Caco-2 (cell line): ENCODE measurements around the gene KCNK16. TPM values are rescaled to one million over a fixed set of nuclear protein-coding genes. Genes with fewer than 3 reads are reported as not detected.

ENCODE experiments used
- BruUV-seq: library from RNA; stranded (reverse); fragments of 400-500 nt; replicated peaks from 2 replicates; lab custom pipeline; 2021; lab: Mats Ljungman, UMichigan
- CTCF ChIA-PET: fragments of 300-600 bp; sonication (Branson Sonifier 250); formaldehyde crosslinking; loops from one replicate; lab custom pipeline; 2022; ENCODE audit warnings: antibody characterized with exemption; lab: Charles Lee
- POLR2A ChIA-PET: fragments of 300-600 bp; sonication (Branson Sonifier 250); formaldehyde crosslinking; loops from one replicate; lab custom pipeline; 2022; ENCODE audit warnings: antibody characterized with exemption; lab: Charles Lee
- DNase-seq, 2 experiments: peaks; one replicate each; pipeline versions ENCODE4 v3.0.0 to v3.0.0-alpha.2; 2020 to 2022
- H3K27me3 ChIP-seq: replicated peaks from 2 replicates; pipeline ENCODE4 v1.6.0; 2011; ENCODE audit warnings: low read length; ENCODE audit not compliant: control insufficient read depth, insufficient read depth
- H3K36me3 ChIP-seq: 2 replicates; pipeline ENCODE4 v1.5.1; 2011; ENCODE audit warnings: low read length; ENCODE audit not compliant: control insufficient read depth, insufficient read depth
- H3K4me1 ChIP-seq: fragments of 250-450 bp; sonication (Bioruptor Pico); 2 replicates; pipeline ENCODE4 v1.5.1; 2020; ENCODE audit warnings: mild to moderate bottlenecking
- H3K4me3 ChIP-seq: 2 replicates; pipeline ENCODE4 v1.5.1; 2011; ENCODE audit warnings: low read depth, mild to moderate bottlenecking, control low read depth, low read length
- H3K9me3 ChIP-seq: fragments of 250-450 bp; sonication (Bioruptor Pico); 2 replicates; pipeline ENCODE4 v1.5.1; 2020; ENCODE audit warnings: mild to moderate bottlenecking, moderate library complexity
- H3K27ac Mint-ChIP-seq: one replicate; pipeline ENCODE4 v1.8.0; 2022; ENCODE audit warnings: mixed read lengths; ENCODE audit not compliant: unreplicated experiment
- H3K27me3 Mint-ChIP-seq: one replicate; pipeline ENCODE4 v1.8.0; 2022; ENCODE audit warnings: mixed read lengths; ENCODE audit not compliant: insufficient read depth, unreplicated experiment
- H3K36me3 Mint-ChIP-seq: one replicate; pipeline ENCODE4 v1.8.0; 2022; ENCODE audit warnings: mild to moderate bottlenecking, mixed read lengths; ENCODE audit not compliant: insufficient read depth, unreplicated experiment
- H3K4me1 Mint-ChIP-seq: one replicate; pipeline ENCODE4 v1.8.0; 2022; ENCODE audit warnings: low read depth, mixed read lengths; ENCODE audit not compliant: unreplicated experiment
- H3K4me3 Mint-ChIP-seq: one replicate; pipeline ENCODE4 v1.8.0; 2022; ENCODE audit warnings: mild to moderate bottlenecking, moderate library complexity, mixed read lengths; ENCODE audit not compliant: unreplicated experiment
- H3K9me3 Mint-ChIP-seq: one replicate; pipeline ENCODE4 v1.8.0; 2022; ENCODE audit warnings: mixed read lengths; ENCODE audit not compliant: unreplicated experiment
- intact Hi-C: fragments of 100-400 bp; cut with micrococcal nuclease; formaldehyde crosslinking; loops from one replicate; pipeline ENCODE4 v1.10.0; 2022; ENCODE audit not compliant: unreplicated experiment
- total RNA-seq: library from RNA; stranded (reverse); gene quantifications from 2 replicates; pipeline ENCODE4 v1.2.3, GENCODE V29; 2022
- TF ChIP-seq, protein P1 (sequence below), 2 experiments: fragments of 200-600 bp in 1 of 2; IDR thresholded peaks; 1 replicate in 1 of 2; 2 replicates in 1 of 2; pipeline versions ENCODE4 v1.5.1 to v1.8.0; 2011 to 2022; ENCODE audit warnings: antibody characterized with exemption in 1 of 2, control low read depth in 1 of 2, inconsistent platforms in 1 of 2, low read depth in 1 of 2, low read length in 1 of 2, mild to moderate bottlenecking in 1 of 2, moderate library complexity in 1 of 2; ENCODE audit not compliant: insufficient read depth in 1 of 2, severe bottlenecking in 1 of 2, unreplicated experiment in 1 of 2

The KCNK16 gene
- total RNA-seq, 1 experiment from 2014 or later: not detected

DNA sequence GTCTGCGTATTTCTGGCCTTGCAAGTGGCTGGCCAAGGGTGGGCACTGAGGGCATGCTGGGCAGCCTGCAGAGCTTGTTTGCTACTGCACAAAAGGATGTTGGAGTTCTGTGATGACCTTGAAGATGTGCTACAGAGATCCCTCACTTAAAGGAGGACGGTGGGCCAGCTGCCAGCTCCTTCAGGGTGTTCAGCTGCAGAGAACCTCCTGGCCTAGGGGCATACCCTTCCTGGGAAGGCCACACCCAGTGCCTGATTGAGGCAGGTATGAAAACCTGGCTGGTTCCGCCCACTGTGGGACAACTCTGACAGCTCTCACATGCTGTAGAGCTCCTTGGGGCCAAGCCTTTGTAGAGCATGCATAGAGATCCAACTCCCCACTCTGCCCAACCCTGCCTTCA is 5.2 kb downstream of the KCNK16 start:
- H3K4me1 Mint-ChIP-seq: no peaks in the 10 kb centered on the region
- Histone ChIP-seq H3K4me1 (no peaks in the 10 kb centered on the region), H3K36me3 (no peaks in the 10 kb centered on the region), H3K27me3 (peaks cover 7% of the 10 kb centered on the region), H3K9me3 (no peaks in the 10 kb centered on the region), H3K4me3 (no peak overlapping the region)
- BruUV-seq: no TSS peak
- intact Hi-C loops: no loop called here
- TF ChIP-seq, protein P1, sequence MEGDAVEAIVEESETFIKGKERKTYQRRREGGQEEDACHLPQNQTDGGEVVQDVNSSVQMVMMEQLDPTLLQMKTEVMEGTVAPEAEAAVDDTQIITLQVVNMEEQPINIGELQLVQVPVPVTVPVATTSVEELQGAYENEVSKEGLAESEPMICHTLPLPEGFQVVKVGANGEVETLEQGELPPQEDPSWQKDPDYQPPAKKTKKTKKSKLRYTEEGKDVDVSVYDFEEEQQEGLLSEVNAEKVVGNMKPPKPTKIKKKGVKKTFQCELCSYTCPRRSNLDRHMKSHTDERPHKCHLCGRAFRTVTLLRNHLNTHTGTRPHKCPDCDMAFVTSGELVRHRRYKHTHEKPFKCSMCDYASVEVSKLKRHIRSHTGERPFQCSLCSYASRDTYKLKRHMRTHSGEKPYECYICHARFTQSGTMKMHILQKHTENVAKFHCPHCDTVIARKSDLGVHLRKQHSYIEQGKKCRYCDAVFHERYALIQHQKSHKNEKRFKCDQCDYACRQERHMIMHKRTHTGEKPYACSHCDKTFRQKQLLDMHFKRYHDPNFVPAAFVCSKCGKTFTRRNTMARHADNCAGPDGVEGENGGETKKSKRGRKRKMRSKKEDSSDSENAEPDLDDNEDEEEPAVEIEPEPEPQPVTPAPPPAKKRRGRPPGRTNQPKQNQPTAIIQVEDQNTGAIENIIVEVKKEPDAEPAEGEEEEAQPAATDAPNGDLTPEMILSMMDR (IDR thresholded peaks at IDR 0.05; ENCODE audit: insufficient read depth in 1 of 2, low read depth in 1 of 2, low read length in 1 of 2, severe bottlenecking in 1 of 2, unreplicated experiment in 1 of 2): no peak
- H3K36me3 Mint-ChIP-seq: no peaks in the 10 kb centered on the region
- no peak overlapping the region for H3K27ac Mint-ChIP-seq
- H3K9me3 Mint-ChIP-seq: no peaks in the 10 kb centered on the region
- H3K4me3 Mint-ChIP-seq: no peak overlapping the region
- ChIA-PET POLR2A (no interaction called here), CTCF (no interaction called here)
- peaks cover 12% of the 10 kb centered on the region for H3K27me3 Mint-ChIP-seq
- DNase-seq: no peak

DNA sequence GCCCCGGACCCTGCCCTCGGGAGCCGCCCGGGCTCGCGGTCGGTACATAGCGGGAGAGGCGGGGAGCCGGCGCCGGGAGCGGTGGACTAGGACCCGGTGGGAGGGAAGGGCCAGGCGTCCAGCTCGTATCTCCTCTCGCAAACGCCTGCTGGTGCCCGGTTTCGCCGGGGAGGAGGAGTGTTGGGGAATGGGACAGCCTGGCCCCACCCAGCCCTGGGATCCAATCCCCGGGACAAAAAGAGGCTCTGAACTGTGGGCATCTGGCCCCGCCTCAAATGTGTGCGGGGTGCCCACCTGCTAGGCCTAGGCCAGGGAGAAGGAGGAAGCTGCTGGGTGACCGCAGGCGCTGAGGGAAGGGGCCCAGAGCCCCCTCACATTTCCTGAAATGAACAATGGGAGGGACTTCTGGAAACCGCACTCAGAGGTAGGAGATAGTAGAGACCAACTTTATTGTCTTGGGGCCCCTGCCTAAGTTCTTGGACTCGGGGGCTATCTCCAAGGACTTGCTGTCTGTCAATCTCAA is 8.2 kb downstream of the KCNK16 start, which contains the start of gene KCNK17:
Gene KCNK17 (minus strand): TSS at position 147 of the 523 bp plus-strand sequence. CDS start 99 bp downstream, at position 48.
- H3K4me1 Mint-ChIP-seq: no peaks in the 10 kb centered on the region
- H3K36me3 ChIP-seq: no peaks in the 10 kb centered on the region
- TF ChIP-seq, protein P1 (IDR thresholded peaks at IDR 0.05; ENCODE audit: insufficient read depth in 1 of 2, low read depth in 1 of 2, low read length in 1 of 2, severe bottlenecking in 1 of 2, unreplicated experiment in 1 of 2): no peak
- H3K27me3 ChIP-seq: peaks cover 7% of the 10 kb centered on the region
- H3K27me3 Mint-ChIP-seq: peaks cover 19% of the 10 kb centered on the region
- no TSS peak for BruUV-seq
- CTCF ChIA-PET: interaction anchor here (1.1 kb wide), 1 partner anchor 21 kb away, joined by 3 read pairs; no protein-coding TSS in a partner anchor
- peaks cover 8% of the 10 kb centered on the region for H3K36me3 Mint-ChIP-seq
- H3K9me3 Mint-ChIP-seq: no peaks in the 10 kb centered on the region
- no peaks in the 10 kb centered on the region for H3K4me1 ChIP-seq
- peak within 1 kb of the TSS; percentile 63 for H3K4me3 Mint-ChIP-seq
- no peak within 1 kb of the TSS for H3K27ac Mint-ChIP-seq
- H3K4me3 ChIP-seq: peak within 1 kb of the TSS; percentile 8
- DNase-seq: no peak
- H3K9me3 ChIP-seq: no peaks in the 10 kb centered on the region
- intact Hi-C loops: no loop called here
- POLR2A ChIA-PET: interaction anchor here (0.5 kb wide), 1 partner anchor 345 kb away, joined by 3 read pairs; no protein-coding TSS in a partner anchor

GRCh38 chr6:39313526-39314272 is 8.8 kb downstream of the KCNK16 start:
- ChIA-PET CTCF (interaction anchor here (1.1 kb wide), 1 partner anchor 21 kb away, joined by 3 read pairs; no protein-coding TSS in a partner anchor), POLR2A (no interaction called here)
- intact Hi-C loops: no loop called here
- H3K4me1 Mint-ChIP-seq: no peaks in the 10 kb centered on the region
- no peaks in the 10 kb centered on the region for H3K36me3 ChIP-seq
- BruUV-seq: no TSS peak
- DNase-seq: peak in 1 of 2 experiments; percentile 16
- H3K4me3 Mint-ChIP-seq: peak overlapping the region; percentile 63
- no peaks in the 10 kb centered on the region for H3K9me3 ChIP-seq
- peak overlapping the region; percentile 8 for H3K4me3 ChIP-seq
- H3K27me3 Mint-ChIP-seq: peaks cover 19% of the 10 kb centered on the region
- H3K27ac Mint-ChIP-seq: no peak overlapping the region
- H3K9me3 Mint-ChIP-seq: no peaks in the 10 kb centered on the region
- H3K4me1 ChIP-seq: no peaks in the 10 kb centered on the region
- TF ChIP-seq, protein P1 (IDR thresholded peaks at IDR 0.05; ENCODE audit: insufficient read depth in 1 of 2, low read depth in 1 of 2, low read length in 1 of 2, severe bottlenecking in 1 of 2, unreplicated experiment in 1 of 2): no peak
- peaks cover 8% of the 10 kb centered on the region for H3K36me3 Mint-ChIP-seq
- peaks cover 7% of the 10 kb centered on the region for H3K27me3 ChIP-seq
